Measurements from ENCODE around the gene SLC30A3.

SLC30A3 gene

DNA sequence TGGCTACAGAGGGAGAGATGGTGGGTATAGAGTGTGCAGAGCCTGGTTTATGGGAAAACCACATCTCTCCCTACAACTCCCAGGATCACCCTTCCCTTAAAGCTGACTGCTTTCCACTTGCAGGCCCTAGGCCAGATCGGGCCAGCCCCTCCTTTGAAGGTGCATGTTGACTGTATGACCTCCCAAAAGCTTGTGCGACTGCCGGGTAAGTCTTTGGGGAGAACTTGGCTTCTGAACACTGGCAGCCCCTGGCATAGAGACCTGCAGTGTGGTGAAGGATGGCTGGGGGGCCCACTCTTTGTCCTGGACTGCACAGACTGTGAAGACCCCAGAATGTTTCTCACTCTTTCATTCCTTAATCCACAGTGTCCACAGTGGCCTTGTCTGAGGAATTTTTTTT lies 26.2 kb downstream of the SLC30A3 start:
- in situ Hi-C loops (cut with MboI; ENCODE audit: low sequenced_read_pairs, unreplicated experiment) = no loop called here
- TF ChIP-seq CTCF (IDR thresholded peaks at IDR 0.05; ENCODE audit: borderline replicate concordance, control extremely low read depth, extremely low read depth, insufficient read depth, missing control alignments) = no peak
- no peak for DNase-seq (ENCODE audit: low spot score)

DNA sequence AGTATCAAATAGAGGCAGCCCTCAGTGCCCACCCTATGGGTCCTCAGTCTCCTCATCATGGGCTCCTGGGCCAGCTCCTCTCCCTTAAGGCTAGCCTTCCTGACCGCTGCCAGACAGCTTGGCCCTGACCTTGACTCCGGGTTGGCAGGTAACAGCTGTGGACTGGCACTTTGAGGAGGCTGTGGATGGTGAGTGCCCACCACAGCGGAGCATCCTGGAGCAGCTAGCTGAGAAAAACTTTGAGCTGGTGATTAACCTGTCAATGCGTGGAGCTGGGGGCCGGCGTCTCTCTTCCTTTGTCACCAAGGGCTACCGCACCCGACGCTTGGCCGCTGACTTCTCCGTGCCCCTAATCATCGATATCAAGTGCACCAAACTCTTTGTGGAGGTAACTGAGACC lies 26.7 kb downstream of the SLC30A3 start:
- TF ChIP-seq CTCF (IDR thresholded peaks at IDR 0.05; ENCODE audit: borderline replicate concordance, control extremely low read depth, extremely low read depth, insufficient read depth, missing control alignments) = no peak
- DNase-seq (ENCODE audit: low spot score) = no peak
- in situ Hi-C loops (cut with MboI; ENCODE audit: low sequenced_read_pairs, unreplicated experiment) = no loop called here

- in situ Hi-C loops (cut with MboI; ENCODE audit: low sequenced_read_pairs, unreplicated experiment) = no loop called here
- no peak for TF ChIP-seq CTCF (IDR thresholded peaks at IDR 0.05; ENCODE audit: borderline replicate concordance, control extremely low read depth, extremely low read depth, insufficient read depth, missing control alignments)
- no peak for DNase-seq (ENCODE audit: low spot score)
These were observed 29.5 kb downstream of the SLC30A3 start for GRCh38 chr2:27233341-27233740.

GRCh38 chr2:27231921-27232320 lies 30.9 kb downstream of the SLC30A3 start:
- no peak for DNase-seq (ENCODE audit: low spot score)
- TF ChIP-seq CTCF (IDR thresholded peaks at IDR 0.05; ENCODE audit: borderline replicate concordance, control extremely low read depth, extremely low read depth, insufficient read depth, missing control alignments) = no peak
- in situ Hi-C loops (cut with MboI; ENCODE audit: low sequenced_read_pairs, unreplicated experiment) = no loop called here

- in situ Hi-C loops (cut with MboI; ENCODE audit: low sequenced_read_pairs, unreplicated experiment) = no loop called here
- no peak for DNase-seq (ENCODE audit: low spot score)
- TF ChIP-seq CTCF (IDR thresholded peaks at IDR 0.05; ENCODE audit: borderline replicate concordance, control extremely low read depth, extremely low read depth, insufficient read depth, missing control alignments) = no peak
These were observed 35.3 kb downstream of the SLC30A3 start for GRCh38 chr2:27227501-27227900.

- in situ Hi-C loops (cut with MboI; ENCODE audit: low sequenced_read_pairs, unreplicated experiment) = no loop called here
- no peak for DNase-seq (ENCODE audit: low spot score)
- no peak for TF ChIP-seq CTCF (IDR thresholded peaks at IDR 0.05; ENCODE audit: borderline replicate concordance, control extremely low read depth, extremely low read depth, insufficient read depth, missing control alignments)
These were observed 37.3 kb downstream of the SLC30A3 start for GRCh38 chr2:27225526-27225925.

DNA sequence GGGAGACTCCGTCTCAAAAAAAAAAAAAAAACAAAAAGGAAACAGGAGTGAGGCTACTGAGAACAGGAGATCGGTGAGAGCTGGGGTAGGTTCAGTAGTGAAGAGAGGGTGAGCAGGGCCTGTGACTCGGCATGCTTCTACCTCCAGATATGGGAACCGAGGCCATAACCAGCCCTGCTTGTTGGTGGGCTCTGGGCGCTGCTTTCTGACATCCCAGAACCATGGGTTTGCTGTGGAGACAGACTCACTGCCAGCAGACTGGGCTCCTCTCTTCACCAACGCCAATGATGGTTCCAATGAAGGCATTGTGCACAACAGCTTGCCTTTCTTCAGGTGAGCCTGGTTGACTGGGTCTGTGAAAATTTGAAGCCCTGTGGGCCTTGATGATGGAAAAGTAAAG lies 39.4 kb downstream of the SLC30A3 start:
- DNase-seq (ENCODE audit: low spot score) = no peak
- no peak for TF ChIP-seq CTCF (IDR thresholded peaks at IDR 0.05; ENCODE audit: borderline replicate concordance, control extremely low read depth, extremely low read depth, insufficient read depth, missing control alignments)
- in situ Hi-C loops (cut with MboI; ENCODE audit: low sequenced_read_pairs, unreplicated experiment) = no loop called here
